Measurements from ENCODE around the gene GAP43. TPM values are rescaled to one million over a fixed set of nuclear protein-coding genes. Genes with fewer than 3 reads are reported as not detected.
A peak's percentile ranks its signal among the peaks of the same experiment; 100 is the strongest.

GAP43 gene, protein sequence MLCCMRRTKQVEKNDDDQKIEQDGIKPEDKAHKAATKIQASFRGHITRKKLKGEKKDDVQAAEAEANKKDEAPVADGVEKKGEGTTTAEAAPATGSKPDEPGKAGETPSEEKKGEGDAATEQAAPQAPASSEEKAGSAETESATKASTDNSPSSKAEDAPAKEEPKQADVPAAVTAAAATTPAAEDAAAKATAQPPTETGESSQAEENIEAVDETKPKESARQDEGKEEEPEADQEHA
- 0.36 and 0.56 TPM in 2 replicates for total RNA-seq (2012; rRNA removed)
- polyA plus RNA-seq (2012; rRNA removed): 0.50 and 0.51 TPM in 2 replicates
- 0.18 and 0.34 TPM in 2 replicates for polyA plus RNA-seq (2012; cell fraction: cytosol; rRNA removed)
- polyA plus RNA-seq (2012; cell fraction: nucleus; rRNA removed; ENCODE audit: low replicate concordance): 0.10 and 0.17 TPM in 2 replicates
- percentile 14 among the genes with signal in this experiment for Bru-seq, nascent RNA
- BruChase-seq, experiment 1, labeled RNA remaining after a 6-hour chase: percentile 5 among the genes with signal in this experiment
- BruChase-seq, experiment 2, labeled RNA remaining after a 2-hour chase: percentile 7 among the genes with signal in this experiment
- long read RNA-seq, partial matches to known transcripts: 0 of 1 reads
- long read RNA-seq, other reads (novel, unspliced or antisense): 0 of 1 reads

- no TSS peak for BruUV-seq (replicated peaks)
- Histone ChIP-seq H3K27ac (ENCODE audit: insufficient read depth, low read length) (no peak within 1 kb of the TSS), H3K4me1 (ENCODE audit: control insufficient read depth, insufficient read depth, low read length) (peaks cover 3% of the 10 kb centered on the region; the same call in 1 of the 2 replicates), H2AK9ac (replicated peaks; ENCODE audit: low read depth, low read length, poor library complexity) (no peak within 1 kb of the TSS), H3K18ac (ENCODE audit: low read depth, low read length) (no peak within 1 kb of the TSS), H4K20me1 (ENCODE audit: insufficient read depth, low read length) (no peaks in the 10 kb centered on the region), H3K4me2 (ENCODE audit: low read depth, low read length) (peak within 1 kb of the TSS; percentile 84), H2BK120ac (ENCODE audit: low read depth, low read length) (no peak within 1 kb of the TSS), H2BK5ac (ENCODE audit: low read depth, low read length, poor library complexity, severe bottlenecking) (no peak within 1 kb of the TSS), H3K56ac (ENCODE audit: extremely low read depth, insufficient read depth, low read length) (no peak within 1 kb of the TSS), H2BK15ac (ENCODE audit: low read depth, low read length) (no peak within 1 kb of the TSS), H2BK20ac (ENCODE audit: low read depth, low read length) (no peak within 1 kb of the TSS), H3K9me3 (ENCODE audit: control insufficient read depth, insufficient read depth, low read length) (no peaks in the 10 kb centered on the region), H3K14ac (replicated peaks; ENCODE audit: low read depth, low read length) (no peak within 1 kb of the TSS), H4K5ac (ENCODE audit: low read depth, low read length) (no peak within 1 kb of the TSS), H3K4ac (ENCODE audit: low read depth, low read length) (no peak within 1 kb of the TSS), H2AK5ac (ENCODE audit: low read depth, low read length) (no peak within 1 kb of the TSS), H3K4me3 (ENCODE audit: insufficient read depth, low read depth, low read length) (peak within 1 kb of the TSS; percentile 37), H2AFZ (replicated peaks; ENCODE audit: low read length, poor library complexity) (peak within 1 kb of the TSS; percentile 69), H4K91ac (ENCODE audit: insufficient read depth, low read depth, low read length) (no peak within 1 kb of the TSS), H3K23ac (ENCODE audit: low read depth, low read length) (no peak within 1 kb of the TSS), H3K79me1 (ENCODE audit: low read depth in 1 of 2, low read length in 2 of 2) (no peaks in the 10 kb centered on the region), H4K8ac (ENCODE audit: low read depth in 2 of 2, low read length in 2 of 2) (no peak within 1 kb of the TSS), H3K27me3 (ENCODE audit: control insufficient read depth, insufficient read depth, low read length) (peaks cover 24% of the 10 kb centered on the region), H3K36me3 (ENCODE audit: control insufficient read depth, insufficient read depth, low read length) (no peaks in the 10 kb centered on the region), H3K9ac (ENCODE audit: low read depth, low read length) (0 out of 2 replicates have a peak within 1 kb of the TSS, but pooled peaks have one; percentile 1), H3K9me1 (ENCODE audit: insufficient read depth, low read length) (no peaks in the 10 kb centered on the region)
- CTCF ChIA-PET: interaction anchor here (0.7 to 1.5 kb wide), 3 partner anchors 16 to 84 kb away, joined by 3 to 4 read pairs (median 3); no protein-coding TSS in a partner anchor
- ATAC-seq (ENCODE audit: low read depth): peak; percentile 99
- POLR2A ChIA-PET (ENCODE audit: unreplicated experiment): interaction anchor here (0.7 kb wide), 1 partner anchor 268 kb away, joined by 3 read pairs; no protein-coding TSS in a partner anchor
- dilution Hi-C loops (cut with HindIII; ENCODE audit: low sequenced_read_pairs, unreplicated experiment): no loop called here
- 2% methylated on average over 9 of the region's 20 CpGs; no CpG with 5 or more reads in 1 of the 2 experiments for WGBS, 2 experiments (ENCODE audit: extremely low coverage in 2 of 2, insufficient read length in 1 of 2)
- intact Hi-C loops (cut with micrococcal nuclease): no loop called here
- DNase-seq: peak; percentile 86
- in situ Hi-C loops (cut with MboI; ENCODE audit: low sequenced_read_pairs): no loop called here
- TF ChIP-seq RFX5 (IDR thresholded peaks at IDR 0.05; ENCODE audit: low read depth, low read length) (no peak), CTCF (conservative IDR thresholded peaks at IDR 0.05; ENCODE audit: low read depth, low read length) (no peak), RAD21 (IDR thresholded peaks at IDR 0.05; ENCODE audit: low read length) (0 out of 2 replicates have a peak, but pooled peaks have one; percentile 12), MXI1 (IDR thresholded peaks at IDR 0.05; ENCODE audit: borderline replicate concordance, low read depth, low read length) (no peak), CEBPB (IDR thresholded peaks at IDR 0.05; ENCODE audit: low read depth, low read length) (peak; percentile 0; the same call in 1 of the 2 replicates), FOS (IDR thresholded peaks at IDR 0.05; ENCODE audit: low read depth, low read length) (no peak), BHLHE40 (IDR thresholded peaks at IDR 0.05; ENCODE audit: low read depth, low read length) (peak; percentile 60; the same call in 1 of the 2 replicates), MAZ (IDR thresholded peaks at IDR 0.05; ENCODE audit: borderline replicate concordance, low read depth, low read length) (peak; percentile 75; the same call in 1 of the 2 replicates), SMC3 (IDR thresholded peaks at IDR 0.05; ENCODE audit: low read depth, low read length) (0 out of 2 replicates have a peak, but pooled peaks have one; percentile 12), RCOR1 (IDR thresholded peaks at IDR 0.05; ENCODE audit: insufficient replicate concordance, low read length) (no peak), POLR2A (IDR thresholded peaks at IDR 0.05; ENCODE audit: low read depth, low read length) (no peak)
- TF ChIP-seq, protein P1, sequence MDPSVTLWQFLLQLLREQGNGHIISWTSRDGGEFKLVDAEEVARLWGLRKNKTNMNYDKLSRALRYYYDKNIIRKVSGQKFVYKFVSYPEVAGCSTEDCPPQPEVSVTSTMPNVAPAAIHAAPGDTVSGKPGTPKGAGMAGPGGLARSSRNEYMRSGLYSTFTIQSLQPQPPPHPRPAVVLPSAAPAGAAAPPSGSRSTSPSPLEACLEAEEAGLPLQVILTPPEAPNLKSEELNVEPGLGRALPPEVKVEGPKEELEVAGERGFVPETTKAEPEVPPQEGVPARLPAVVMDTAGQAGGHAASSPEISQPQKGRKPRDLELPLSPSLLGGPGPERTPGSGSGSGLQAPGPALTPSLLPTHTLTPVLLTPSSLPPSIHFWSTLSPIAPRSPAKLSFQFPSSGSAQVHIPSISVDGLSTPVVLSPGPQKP (IDR thresholded peaks at IDR 0.05; ENCODE audit: borderline replicate concordance, low read depth, low read length): no peak
Observed at GRCh38 chr3:115623044-115623868, at the start of gene GAP43. Gene GAP43, plus strand, starts transcription at chr3:115623510. Its CDS starts 180 bp downstream, at chr3:115623690.
